ENCODE data around the gene UST.

The UST gene

GRCh38 chr6:148716811-148717210 is 30.0 kb upstream of the UST start:
- H3K27ac Mint-ChIP-seq: no peak overlapping the region
- no peaks in the 10 kb centered on the region for H3K36me3 Mint-ChIP-seq
- no peak overlapping the region for H3K4me3 Mint-ChIP-seq
- DNase-seq (ENCODE audit: low spot score in 2 of 2) (no peak), ATAC-seq (no peak)
- H3K9me3 Mint-ChIP-seq: peaks cover 11% of the 10 kb centered on the region
- no peaks in the 10 kb centered on the region for H3K4me1 Mint-ChIP-seq

GRCh38 chr6:148720406-148720805 is 26.4 kb upstream of the UST start:
- no peak overlapping the region for H3K4me3 Mint-ChIP-seq
- no peaks in the 10 kb centered on the region for H3K36me3 Mint-ChIP-seq
- no peak for ATAC-seq
- H3K27ac Mint-ChIP-seq: no peak overlapping the region
- DNase-seq (ENCODE audit: low spot score in 2 of 2): no peak
- H3K9me3 Mint-ChIP-seq: no peaks in the 10 kb centered on the region
- no peaks in the 10 kb centered on the region for H3K4me1 Mint-ChIP-seq

- H3K27ac Mint-ChIP-seq: no peak overlapping the region
- no peaks in the 10 kb centered on the region for H3K9me3 Mint-ChIP-seq
- H3K4me3 Mint-ChIP-seq: no peak overlapping the region
- H3K36me3 Mint-ChIP-seq: no peaks in the 10 kb centered on the region
- H3K4me1 Mint-ChIP-seq: no peaks in the 10 kb centered on the region
- ATAC-seq: no peak
- DNase-seq (ENCODE audit: low spot score in 2 of 2): no peak
Observed at GRCh38 chr6:148720897-148721296, 25.9 kb upstream of the UST start.

- DNase-seq (ENCODE audit: low spot score in 2 of 2) (no peak), ATAC-seq (no peak)
- Mint-ChIP-seq H3K9me3 (no peaks in the 10 kb centered on the region), H3K4me3 (no peak overlapping the region), H3K36me3 (no peaks in the 10 kb centered on the region), H3K4me1 (no peaks in the 10 kb centered on the region), H3K27ac (no peak overlapping the region)
Observed at GRCh38 chr6:148723484-148723883, 23.3 kb upstream of the UST start.

- H3K27ac Mint-ChIP-seq: no peak overlapping the region
- no peak for ATAC-seq
- H3K36me3 Mint-ChIP-seq: no peaks in the 10 kb centered on the region
- no peaks in the 10 kb centered on the region for H3K9me3 Mint-ChIP-seq
- no peaks in the 10 kb centered on the region for H3K4me1 Mint-ChIP-seq
- no peak for DNase-seq (ENCODE audit: low spot score in 2 of 2)
- no peak overlapping the region for H3K4me3 Mint-ChIP-seq
Observed at GRCh38 chr6:148724428-148724827, 22.4 kb upstream of the UST start.

- Mint-ChIP-seq H3K4me3 (no peak overlapping the region), H3K9me3 (no peaks in the 10 kb centered on the region), H3K36me3 (no peaks in the 10 kb centered on the region), H3K4me1 (no peaks in the 10 kb centered on the region), H3K27ac (no peak overlapping the region)
- ATAC-seq: no peak
- DNase-seq (ENCODE audit: low spot score in 2 of 2): no peak
Observed at GRCh38 chr6:148727104-148727503, 19.7 kb upstream of the UST start.

GRCh38 chr6:148735989-148736388 is 10.8 kb upstream of the UST start:
- no peak overlapping the region for H3K4me3 Mint-ChIP-seq
- H3K27ac Mint-ChIP-seq: no peak overlapping the region
- ATAC-seq (no peak), DNase-seq (ENCODE audit: low spot score in 2 of 2) (peak in 1 of 2 donors; percentile 38)
- no peaks in the 10 kb centered on the region for H3K9me3 Mint-ChIP-seq
- H3K36me3 Mint-ChIP-seq: no peaks in the 10 kb centered on the region
- H3K4me1 Mint-ChIP-seq: peaks cover 12% of the 10 kb centered on the region

- Mint-ChIP-seq H3K4me3 (no peak overlapping the region), H3K27ac (no peak overlapping the region), H3K9me3 (no peaks in the 10 kb centered on the region), H3K4me1 (peaks cover 12% of the 10 kb centered on the region), H3K36me3 (no peaks in the 10 kb centered on the region)
- DNase-seq (ENCODE audit: low spot score in 2 of 2) (peak in 1 of 2 donors; percentile 53), ATAC-seq (peak; percentile 86)
Observed at GRCh38 chr6:148736774-148737412, 9.9 kb upstream of the UST start.

GRCh38 chr6:148737806-148738205 is 9.0 kb upstream of the UST start:
- no peaks in the 10 kb centered on the region for H3K9me3 Mint-ChIP-seq
- H3K27ac Mint-ChIP-seq: no peak overlapping the region
- no peaks in the 10 kb centered on the region for H3K36me3 Mint-ChIP-seq
- DNase-seq (ENCODE audit: low spot score in 2 of 2): peak in 1 of 2 donors; percentile 36
- no peak for ATAC-seq
- no peak overlapping the region for H3K4me3 Mint-ChIP-seq
- H3K4me1 Mint-ChIP-seq: peaks cover 12% of the 10 kb centered on the region

- DNase-seq (ENCODE audit: low spot score in 2 of 2) (no peak), ATAC-seq (no peak)
- H3K36me3 Mint-ChIP-seq: no peaks in the 10 kb centered on the region
- H3K9me3 Mint-ChIP-seq: no peaks in the 10 kb centered on the region
- peaks cover 12% of the 10 kb centered on the region for H3K4me1 Mint-ChIP-seq
- no peak overlapping the region for H3K27ac Mint-ChIP-seq
- no peak overlapping the region for H3K4me3 Mint-ChIP-seq
Observed at GRCh38 chr6:148738946-148739821, 7.6 kb upstream of the UST start.

- Mint-ChIP-seq H3K9me3 (no peaks in the 10 kb centered on the region), H3K27ac (no peak overlapping the region), H3K4me1 (peaks cover 12% of the 10 kb centered on the region), H3K4me3 (no peak overlapping the region), H3K36me3 (no peaks in the 10 kb centered on the region)
- no peak for DNase-seq (ENCODE audit: low spot score in 2 of 2)
- no peak for ATAC-seq
Observed at GRCh38 chr6:148739822-148740128, 7.1 kb upstream of the UST start.

GRCh38 chr6:148743476-148743875 is 3.4 kb upstream of the UST start:
- Mint-ChIP-seq H3K9me3 (no peaks in the 10 kb centered on the region), H3K36me3 (peaks cover 6% of the 10 kb centered on the region), H3K27ac (no peak overlapping the region), H3K4me1 (peaks cover 18% of the 10 kb centered on the region), H3K4me3 (no peak overlapping the region)
- DNase-seq (ENCODE audit: low spot score in 2 of 2) (no peak), ATAC-seq (no peak)

GRCh38 chr6:148745926-148746325 is 904 bp upstream of the UST start:
- Mint-ChIP-seq H3K4me3 (peak overlapping the region; percentile 92), H3K9me3 (no peaks in the 10 kb centered on the region), H3K27ac (peak overlapping the region; percentile 89), H3K36me3 (peaks cover 6% of the 10 kb centered on the region), H3K4me1 (peaks cover 43% of the 10 kb centered on the region)
- no peak for ATAC-seq
- no peak for DNase-seq (ENCODE audit: low spot score in 2 of 2)

- peak overlapping the region; percentile 89 for H3K27ac Mint-ChIP-seq
- ATAC-seq: peak; percentile 60
- H3K4me3 Mint-ChIP-seq: peak overlapping the region; percentile 92
- peaks cover 6% of the 10 kb centered on the region for H3K36me3 Mint-ChIP-seq
- DNase-seq (ENCODE audit: low spot score in 2 of 2): no peak
- H3K9me3 Mint-ChIP-seq: no peaks in the 10 kb centered on the region
- peaks cover 48% of the 10 kb centered on the region for H3K4me1 Mint-ChIP-seq
Observed at GRCh38 chr6:148747145-148747470, 278 bp downstream of the UST start.

- no peaks in the 10 kb centered on the region for H3K9me3 Mint-ChIP-seq
- peak; percentile 39 to 71 for DNase-seq (ENCODE audit: low spot score in 2 of 2)
- peak; percentile 70 for ATAC-seq
- H3K4me3 Mint-ChIP-seq: peak overlapping the region; percentile 92
- peak overlapping the region; percentile 70 for H3K27ac Mint-ChIP-seq
- peaks cover 6% of the 10 kb centered on the region for H3K36me3 Mint-ChIP-seq
- H3K4me1 Mint-ChIP-seq: peaks cover 48% of the 10 kb centered on the region
Observed at GRCh38 chr6:148747471-148748165, 788 bp downstream of the UST start.

- H3K4me1 Mint-ChIP-seq: peaks cover 48% of the 10 kb centered on the region
- peaks cover 6% of the 10 kb centered on the region for H3K36me3 Mint-ChIP-seq
- DNase-seq (ENCODE audit: low spot score in 2 of 2): no peak
- H3K27ac Mint-ChIP-seq: no peak overlapping the region
- H3K4me3 Mint-ChIP-seq: no peak overlapping the region
- no peaks in the 10 kb centered on the region for H3K9me3 Mint-ChIP-seq
- no peak for ATAC-seq
Observed at GRCh38 chr6:148749674-148750073, 2.8 kb downstream of the UST start.
